Activated CD8-positive, alpha-beta T cell treated with anti-CD3 and anti-CD28 coated beads for 36 hours (primary cell): ENCODE data around the gene KLRD1. TPM values are rescaled to one million over a fixed set of nuclear protein-coding genes. Genes with fewer than 3 reads are reported as not detected.
"Not testable (repeated sequence)": the region's sequence is repeated elsewhere in the genome, so short reads cannot be mapped to it uniquely, and the experiment has no call there.

Experiments
- ATAC-seq: fragments of 200-7000 bp; cut with Tn5 transposase; one replicate; pipeline ENCODE4 v1.10.0; 2021; ENCODE audit warnings: mild to moderate bottlenecking, moderate library complexity
- CTCF ChIA-PET: fragments of 350-600 bp; sonication (Branson Sonifier 250); formaldehyde crosslinking; loops from one replicate; lab custom pipeline; 2021; ENCODE audit warnings: antibody characterized with exemption; lab: Charles Lee
- POLR2A ChIA-PET: fragments of 350-600 bp; sonication (Branson Sonifier 250); formaldehyde crosslinking; loops from one replicate; lab custom pipeline; 2021; ENCODE audit warnings: antibody characterized with exemption; lab: Charles Lee
- DNase-seq: peaks from one replicate; pipeline ENCODE4 v3.0.0-alpha.2; 2020
- H3K27ac Mint-ChIP-seq: one replicate; pipeline ENCODE4 v1.8.0; 2021; ENCODE audit warnings: mild to moderate bottlenecking, mixed read lengths
- H3K27me3 Mint-ChIP-seq: one replicate; pipeline ENCODE4 v1.8.0; 2021; ENCODE audit warnings: mixed read lengths
- H3K36me3 Mint-ChIP-seq: one replicate; pipeline ENCODE4 v1.8.0; 2021; ENCODE audit warnings: low read depth, mixed read lengths
- H3K4me1 Mint-ChIP-seq: one replicate; pipeline ENCODE4 v1.8.0; 2021; ENCODE audit warnings: low read depth, mixed read lengths
- H3K4me3 Mint-ChIP-seq: one replicate; pipeline ENCODE4 v1.8.0; 2021; ENCODE audit warnings: mild to moderate bottlenecking, moderate library complexity, mixed read lengths
- H3K9me3 Mint-ChIP-seq: one replicate; pipeline ENCODE4 v1.8.0; 2021; ENCODE audit warnings: mixed read lengths
- intact Hi-C: fragments of 100-400 bp; cut with micrococcal nuclease; formaldehyde crosslinking; loops from one replicate; pipeline ENCODE4 v1.10.0; 2022
- total RNA-seq, 2 experiments: library from RNA; stranded (reverse); gene quantifications; one replicate each; pipeline ENCODE4 v1.2.3, GENCODE V29; 2021
- TF ChIP-seq, protein P1 (sequence below): fragments of 200-600 bp; IDR thresholded peaks from one replicate; pipeline ENCODE4 v1.8.0; 2022; ENCODE audit warnings: antibody characterized with exemption, mild to moderate bottlenecking

KLRD1 gene
- total RNA-seq, 2 experiments from 2014 or later, result 6.9 to 10.8 TPM

- no peak overlapping the region for H3K4me3 Mint-ChIP-seq
Observed at GRCh38 chr12:10365696-10366405, 58.2 kb downstream of the KLRD1 start.

DNA sequence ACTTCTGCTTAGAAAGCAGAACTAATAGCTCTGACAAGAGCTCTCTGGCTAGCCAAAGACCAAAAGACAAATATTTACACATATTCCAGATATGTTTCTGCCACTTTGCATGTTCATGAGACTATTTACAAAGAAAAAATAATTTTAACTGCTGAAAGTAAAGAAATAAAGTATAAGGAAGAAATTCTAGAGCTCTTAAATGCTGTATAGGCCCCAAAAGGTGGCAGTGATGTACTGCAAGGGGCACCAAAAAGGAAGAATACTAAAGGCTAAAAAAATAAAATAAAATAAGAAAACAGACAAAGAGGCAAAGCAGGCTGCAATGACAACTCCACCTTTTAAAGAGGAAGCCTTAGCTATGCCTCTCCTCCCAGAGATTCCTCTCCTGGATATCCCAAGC, 59.2 kb downstream of the KLRD1 start:
- Mint-ChIP-seq H3K27ac (peak overlapping the region; percentile 92), H3K27me3 (no peaks in the 10 kb centered on the region), H3K4me1 (peaks cover 43% of the 10 kb centered on the region), H3K36me3 (peaks cover 53% of the 10 kb centered on the region), H3K9me3 (no peaks in the 10 kb centered on the region), H3K4me3 (no peak overlapping the region)
- DNase-seq (no peak), ATAC-seq (no peak)
- intact Hi-C loops, result loop anchor here (5.0 to 10.0 kb wide), 4 partner anchors 35 to 188 kb away; no protein-coding TSS in a partner anchor
- ChIA-PET POLR2A (interaction anchor here (0.6 to 4.6 kb wide), 11 partner anchors 12 to 200 kb away, joined by 3 to 18 read pairs (median 3); no protein-coding TSS in a partner anchor), CTCF (interaction anchor here (0.6 to 4.0 kb wide), 29 partner anchors 8 to 356 kb away, joined by 3 to 37 read pairs (median 6); partner anchors contain the start of gene YBX3)
- TF ChIP-seq, protein P1, sequence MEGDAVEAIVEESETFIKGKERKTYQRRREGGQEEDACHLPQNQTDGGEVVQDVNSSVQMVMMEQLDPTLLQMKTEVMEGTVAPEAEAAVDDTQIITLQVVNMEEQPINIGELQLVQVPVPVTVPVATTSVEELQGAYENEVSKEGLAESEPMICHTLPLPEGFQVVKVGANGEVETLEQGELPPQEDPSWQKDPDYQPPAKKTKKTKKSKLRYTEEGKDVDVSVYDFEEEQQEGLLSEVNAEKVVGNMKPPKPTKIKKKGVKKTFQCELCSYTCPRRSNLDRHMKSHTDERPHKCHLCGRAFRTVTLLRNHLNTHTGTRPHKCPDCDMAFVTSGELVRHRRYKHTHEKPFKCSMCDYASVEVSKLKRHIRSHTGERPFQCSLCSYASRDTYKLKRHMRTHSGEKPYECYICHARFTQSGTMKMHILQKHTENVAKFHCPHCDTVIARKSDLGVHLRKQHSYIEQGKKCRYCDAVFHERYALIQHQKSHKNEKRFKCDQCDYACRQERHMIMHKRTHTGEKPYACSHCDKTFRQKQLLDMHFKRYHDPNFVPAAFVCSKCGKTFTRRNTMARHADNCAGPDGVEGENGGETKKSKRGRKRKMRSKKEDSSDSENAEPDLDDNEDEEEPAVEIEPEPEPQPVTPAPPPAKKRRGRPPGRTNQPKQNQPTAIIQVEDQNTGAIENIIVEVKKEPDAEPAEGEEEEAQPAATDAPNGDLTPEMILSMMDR, result peak; percentile 24

More at GRCh38 chr12:10365696-10366405, 58.2 kb downstream of the KLRD1 start:
- ATAC-seq (no peak), DNase-seq (no peak)
- peaks cover 41% of the 10 kb centered on the region for H3K4me1 Mint-ChIP-seq
- ChIA-PET POLR2A (interaction anchor here (0.9 to 4.6 kb wide), 17 partner anchors 8 to 308 kb away, joined by 3 to 18 read pairs (median 3); partner anchors contain the start of gene STYK1), CTCF (interaction anchor here (0.6 to 4.0 kb wide), 29 partner anchors 8 to 384 kb away, joined by 3 to 37 read pairs (median 6); partner anchors contain the start of gene YBX3)
- H3K36me3 Mint-ChIP-seq, result peaks cover 50% of the 10 kb centered on the region
- intact Hi-C loops, result loop anchor here (2.0 to 10.0 kb wide), 5 partner anchors 25 to 189 kb away; partner anchors contain the start of gene KLRK1
- TF ChIP-seq, protein P1, result no peak
- H3K27me3 Mint-ChIP-seq, result no peaks in the 10 kb centered on the region
- no peak overlapping the region for H3K27ac Mint-ChIP-seq
- H3K9me3 Mint-ChIP-seq, result peaks cover 3% of the 10 kb centered on the region

- H3K9me3 Mint-ChIP-seq, H3K27me3 Mint-ChIP-seq, ATAC-seq, DNase-seq: not testable (repeated sequence)
- H3K4me1 Mint-ChIP-seq, result peaks cover 51% of the 10 kb centered on the region
- POLR2A ChIA-PET, result interaction anchor here (1.0 to 4.6 kb wide), 5 partner anchors 22 to 190 kb away, joined by 3 to 18 read pairs (median 3); no protein-coding TSS in a partner anchor
- CTCF ChIA-PET, result interaction anchor here (1.0 to 3.8 kb wide), 15 partner anchors 10 to 195 kb away, joined by 3 to 37 read pairs (median 6); no protein-coding TSS in a partner anchor
- intact Hi-C loops, result loop anchor here (5.0 to 10.0 kb wide), 4 partner anchors 35 to 187 kb away; no protein-coding TSS in a partner anchor
- H3K27ac Mint-ChIP-seq, result peak overlapping the region; percentile 92
- peaks cover 53% of the 10 kb centered on the region for H3K36me3 Mint-ChIP-seq
- H3K4me3 Mint-ChIP-seq, result peak overlapping the region; percentile 60
Observed at GRCh38 chr12:10367714-10368113, 60.0 kb downstream of the KLRD1 start.

DNA sequence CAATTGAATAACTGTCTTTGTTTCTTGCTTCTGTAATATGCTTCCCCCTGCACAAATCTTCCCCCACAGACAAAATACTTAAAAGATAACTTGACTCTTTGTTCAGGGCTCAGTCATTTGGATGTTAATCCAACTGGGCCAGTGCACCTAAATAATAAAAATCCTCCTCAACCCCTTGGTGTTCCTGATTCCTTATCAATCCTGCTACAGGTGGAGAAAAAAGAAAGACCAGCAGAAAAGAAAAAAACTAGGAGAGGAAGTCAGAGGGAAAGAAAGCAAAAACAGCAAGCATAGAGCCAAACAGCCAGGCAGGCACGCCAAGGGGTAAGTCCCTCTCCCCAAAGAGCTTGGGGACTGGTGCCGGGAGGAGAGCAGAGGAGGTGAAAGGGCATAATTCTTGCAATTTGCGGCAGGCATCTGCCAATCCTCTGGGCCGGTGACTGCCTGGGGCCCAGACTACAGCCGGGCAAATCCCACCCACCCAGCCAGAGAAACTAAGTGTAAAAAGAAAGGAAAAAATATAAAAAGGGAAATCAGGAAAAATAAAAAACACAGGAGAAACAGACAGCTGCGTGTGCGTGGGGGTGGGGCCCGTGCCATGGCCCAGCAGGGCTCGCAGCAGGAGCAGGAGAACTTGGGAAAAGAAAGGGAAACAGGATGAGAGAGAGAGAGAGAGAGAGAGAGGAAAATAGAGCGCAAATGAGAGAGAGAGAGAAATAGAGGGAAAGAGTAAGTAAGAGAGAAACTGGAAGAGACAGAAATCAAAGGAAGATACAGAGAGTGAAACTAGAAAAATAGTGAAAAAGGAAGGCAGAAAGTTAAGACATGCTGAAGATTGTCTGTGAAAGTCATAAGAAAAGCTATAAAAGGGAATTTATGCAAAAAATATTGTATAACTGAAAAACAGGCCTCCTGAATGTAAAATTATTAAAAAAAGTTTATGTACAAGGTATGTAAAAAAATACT, 60.8 kb downstream of the KLRD1 start:
- no peak for DNase-seq
- Mint-ChIP-seq H3K27me3 (no peaks in the 10 kb centered on the region), H3K9me3 (no peaks in the 10 kb centered on the region), H3K4me1 (peaks cover 59% of the 10 kb centered on the region), H3K27ac (peak overlapping the region; percentile 92), H3K36me3 (peaks cover 60% of the 10 kb centered on the region), H3K4me3 (peak overlapping the region; percentile 60)
- POLR2A ChIA-PET, result interaction anchor here (0.7 to 4.6 kb wide), 7 partner anchors 19 to 332 kb away, joined by 3 to 18 read pairs (median 3); no protein-coding TSS in a partner anchor
- CTCF ChIA-PET, result interaction anchor here (0.6 to 2.7 kb wide), 5 partner anchors 10 to 193 kb away, joined by 3 to 13 read pairs (median 4); no protein-coding TSS in a partner anchor
- intact Hi-C loops, result loop anchor here (5.0 to 10.0 kb wide), 4 partner anchors 36 to 186 kb away; no protein-coding TSS in a partner anchor
- TF ChIP-seq, protein P1, result no peak
- ATAC-seq, result no peak
